HepG2 (cell line): Measurements from ENCODE around the gene MTIF2. TPM values are rescaled to one million over a fixed set of nuclear protein-coding genes. Genes with fewer than 3 reads are reported as not detected.

Source experiments
- DNMT3B ChIP-seq: conservative IDR thresholded peaks from 2 replicates; pipeline ENCODE4 v1.6.1; 2016; ENCODE audit warnings: missing biosample characterization, control low read depth
- ELF1 ChIP-seq: sonication (generic); formaldehyde crosslinking; IDR thresholded peaks from 2 replicates; pipeline ENCODE4 v1.4.0; 2020; ENCODE audit warnings: missing genetic modification reagents
- MLX ChIP-seq: IDR thresholded peaks from 2 replicates; pipeline ENCODE4 v1.6.1; 2016
- PHF20 ChIP-seq: sonication (generic); formaldehyde crosslinking; IDR thresholded peaks from 2 replicates; pipeline ENCODE4 v1.5.0; 2020; ENCODE audit warnings: mild to moderate bottlenecking, missing genetic modification reagents
- RARA ChIP-seq: IDR thresholded peaks from 2 replicates; pipeline ENCODE4 v1.6.1; 2016; ENCODE audit warnings: missing genetic modification reagents, missing compliant biosample characterization
- SRSF9 ChIP-seq: fragments of 200-400 bp; formaldehyde crosslinking; IDR thresholded peaks from 2 replicates; pipeline ENCODE4 v1.6.1; 2018; ENCODE audit warnings: borderline replicate concordance, mild to moderate bottlenecking, low read depth, low read length; ENCODE audit not compliant: insufficient read depth, poor library complexity, severe bottlenecking
- STAG1 ChIP-seq: sonication (generic); formaldehyde crosslinking; IDR thresholded peaks from 2 replicates; pipeline ENCODE4 v1.4.0; 2020; ENCODE audit warnings: missing genetic modification reagents
- ZSCAN21 ChIP-seq: sonication (generic); formaldehyde crosslinking; IDR thresholded peaks from 2 replicates; pipeline ENCODE4 v1.8.0; 2022; ENCODE audit warnings: mild to moderate bottlenecking, missing genetic modification reagents, moderate library complexity, borderline replicate concordance
- polyA plus RNA-seq, 8 experiments: library from polyadenylated mRNA; depleted of rRNA in 3 of 8; stranded (reverse) in 7 of 8; unstranded in 1 of 8; fragments of >200 nt; fragmentation: Illumina TruSeq in 4 of 8; extraction: Trizol in 4 of 8; gene quantifications; 2 replicates each; pipeline versions ENCODE4 v1.2.1 to v1.2.3, GENCODE V29; 2011 to 2016; ENCODE audit warnings: low read depth in 4 of 8, missing spikeins in 1 of 8, mixed read lengths in 1 of 8; ENCODE audit not compliant: insufficient read depth in 1 of 8
- total RNA-seq, 5 experiments: library from RNA; depleted of rRNA; stranded (reverse); fragments of >200 nt; fragmentation: Illumina TruSeq; extraction: Trizol; gene quantifications; 2 replicates each; pipeline ENCODE4 v1.2.3, GENCODE V29; 2016; ENCODE audit warnings: low read depth in 1 of 5
- TF ChIP-seq, protein P1 (sequence below): IDR thresholded peaks from 2 replicates; pipeline ENCODE4 v1.6.1; 2016; ENCODE audit warnings: low read depth, missing genetic modification reagents, missing compliant biosample characterization
- TF ChIP-seq, protein P2 (sequence below): sonication (generic); formaldehyde crosslinking; IDR thresholded peaks from 2 replicates; pipeline ENCODE4 v1.5.1; 2020; ENCODE audit warnings: mild to moderate bottlenecking, missing genetic modification reagents, moderate library complexity
- TF ChIP-seq, protein P3 (sequence below): sonication (generic); formaldehyde crosslinking; IDR thresholded peaks from 2 replicates; pipeline ENCODE4 v1.9.0; 2021; ENCODE audit warnings: missing genetic modification reagents, borderline replicate concordance
- TF ChIP-seq, protein P4 (sequence below): sonication (generic); formaldehyde crosslinking; IDR thresholded peaks from 2 replicates; pipeline ENCODE4 v1.5.0; 2020; ENCODE audit warnings: mild to moderate bottlenecking, missing genetic modification reagents
- TF ChIP-seq, protein P5 (sequence below): fragments of 450-650 bp; IDR thresholded peaks from 2 replicates; pipeline ENCODE4 v1.6.1; 2017

MTIF2 gene
- total and polyA plus RNA-seq, 2 of the 13 experiments (the other 11 are each of a cell fraction or from before 2014, with no cell fraction given), result 32.1 to 92.1 TPM

DNA sequence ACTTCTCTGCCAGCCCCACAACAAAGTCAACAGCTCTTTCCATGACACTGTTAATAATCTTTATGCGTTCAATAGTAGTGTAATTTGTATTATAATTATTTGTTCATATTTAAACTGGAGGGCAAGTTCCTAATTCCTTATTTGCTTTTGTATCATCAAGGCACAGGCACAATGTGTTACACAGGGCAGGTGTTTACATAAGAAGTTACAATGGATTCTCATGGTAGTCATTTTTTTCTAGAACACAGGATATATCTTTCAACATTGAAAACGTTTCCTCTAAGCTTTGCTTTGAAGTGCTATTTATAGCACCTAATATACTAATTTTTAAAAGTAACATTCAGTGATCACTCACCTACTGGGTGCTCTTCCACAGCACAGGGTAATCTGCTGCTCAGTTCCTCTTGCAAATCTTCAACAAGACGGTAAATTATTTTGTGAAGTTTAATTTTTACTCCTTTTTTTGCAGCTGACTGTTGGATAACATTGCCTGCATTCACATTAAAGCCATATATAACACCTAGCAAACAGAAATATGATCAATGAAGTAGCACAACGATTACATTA, 29.3 kb downstream of the MTIF2 start (continued):
- TF ChIP-seq, protein P1, sequence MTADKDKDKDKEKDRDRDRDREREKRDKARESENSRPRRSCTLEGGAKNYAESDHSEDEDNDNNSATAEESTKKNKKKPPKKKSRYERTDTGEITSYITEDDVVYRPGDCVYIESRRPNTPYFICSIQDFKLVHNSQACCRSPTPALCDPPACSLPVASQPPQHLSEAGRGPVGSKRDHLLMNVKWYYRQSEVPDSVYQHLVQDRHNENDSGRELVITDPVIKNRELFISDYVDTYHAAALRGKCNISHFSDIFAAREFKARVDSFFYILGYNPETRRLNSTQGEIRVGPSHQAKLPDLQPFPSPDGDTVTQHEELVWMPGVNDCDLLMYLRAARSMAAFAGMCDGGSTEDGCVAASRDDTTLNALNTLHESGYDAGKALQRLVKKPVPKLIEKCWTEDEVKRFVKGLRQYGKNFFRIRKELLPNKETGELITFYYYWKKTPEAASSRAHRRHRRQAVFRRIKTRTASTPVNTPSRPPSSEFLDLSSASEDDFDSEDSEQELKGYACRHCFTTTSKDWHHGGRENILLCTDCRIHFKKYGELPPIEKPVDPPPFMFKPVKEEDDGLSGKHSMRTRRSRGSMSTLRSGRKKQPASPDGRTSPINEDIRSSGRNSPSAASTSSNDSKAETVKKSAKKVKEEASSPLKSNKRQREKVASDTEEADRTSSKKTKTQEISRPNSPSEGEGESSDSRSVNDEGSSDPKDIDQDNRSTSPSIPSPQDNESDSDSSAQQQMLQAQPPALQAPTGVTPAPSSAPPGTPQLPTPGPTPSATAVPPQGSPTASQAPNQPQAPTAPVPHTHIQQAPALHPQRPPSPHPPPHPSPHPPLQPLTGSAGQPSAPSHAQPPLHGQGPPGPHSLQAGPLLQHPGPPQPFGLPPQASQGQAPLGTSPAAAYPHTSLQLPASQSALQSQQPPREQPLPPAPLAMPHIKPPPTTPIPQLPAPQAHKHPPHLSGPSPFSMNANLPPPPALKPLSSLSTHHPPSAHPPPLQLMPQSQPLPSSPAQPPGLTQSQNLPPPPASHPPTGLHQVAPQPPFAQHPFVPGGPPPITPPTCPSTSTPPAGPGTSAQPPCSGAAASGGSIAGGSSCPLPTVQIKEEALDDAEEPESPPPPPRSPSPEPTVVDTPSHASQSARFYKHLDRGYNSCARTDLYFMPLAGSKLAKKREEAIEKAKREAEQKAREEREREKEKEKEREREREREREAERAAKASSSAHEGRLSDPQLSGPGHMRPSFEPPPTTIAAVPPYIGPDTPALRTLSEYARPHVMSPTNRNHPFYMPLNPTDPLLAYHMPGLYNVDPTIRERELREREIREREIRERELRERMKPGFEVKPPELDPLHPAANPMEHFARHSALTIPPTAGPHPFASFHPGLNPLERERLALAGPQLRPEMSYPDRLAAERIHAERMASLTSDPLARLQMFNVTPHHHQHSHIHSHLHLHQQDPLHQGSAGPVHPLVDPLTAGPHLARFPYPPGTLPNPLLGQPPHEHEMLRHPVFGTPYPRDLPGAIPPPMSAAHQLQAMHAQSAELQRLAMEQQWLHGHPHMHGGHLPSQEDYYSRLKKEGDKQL, result no peak
- TF ChIP-seq, protein P2, sequence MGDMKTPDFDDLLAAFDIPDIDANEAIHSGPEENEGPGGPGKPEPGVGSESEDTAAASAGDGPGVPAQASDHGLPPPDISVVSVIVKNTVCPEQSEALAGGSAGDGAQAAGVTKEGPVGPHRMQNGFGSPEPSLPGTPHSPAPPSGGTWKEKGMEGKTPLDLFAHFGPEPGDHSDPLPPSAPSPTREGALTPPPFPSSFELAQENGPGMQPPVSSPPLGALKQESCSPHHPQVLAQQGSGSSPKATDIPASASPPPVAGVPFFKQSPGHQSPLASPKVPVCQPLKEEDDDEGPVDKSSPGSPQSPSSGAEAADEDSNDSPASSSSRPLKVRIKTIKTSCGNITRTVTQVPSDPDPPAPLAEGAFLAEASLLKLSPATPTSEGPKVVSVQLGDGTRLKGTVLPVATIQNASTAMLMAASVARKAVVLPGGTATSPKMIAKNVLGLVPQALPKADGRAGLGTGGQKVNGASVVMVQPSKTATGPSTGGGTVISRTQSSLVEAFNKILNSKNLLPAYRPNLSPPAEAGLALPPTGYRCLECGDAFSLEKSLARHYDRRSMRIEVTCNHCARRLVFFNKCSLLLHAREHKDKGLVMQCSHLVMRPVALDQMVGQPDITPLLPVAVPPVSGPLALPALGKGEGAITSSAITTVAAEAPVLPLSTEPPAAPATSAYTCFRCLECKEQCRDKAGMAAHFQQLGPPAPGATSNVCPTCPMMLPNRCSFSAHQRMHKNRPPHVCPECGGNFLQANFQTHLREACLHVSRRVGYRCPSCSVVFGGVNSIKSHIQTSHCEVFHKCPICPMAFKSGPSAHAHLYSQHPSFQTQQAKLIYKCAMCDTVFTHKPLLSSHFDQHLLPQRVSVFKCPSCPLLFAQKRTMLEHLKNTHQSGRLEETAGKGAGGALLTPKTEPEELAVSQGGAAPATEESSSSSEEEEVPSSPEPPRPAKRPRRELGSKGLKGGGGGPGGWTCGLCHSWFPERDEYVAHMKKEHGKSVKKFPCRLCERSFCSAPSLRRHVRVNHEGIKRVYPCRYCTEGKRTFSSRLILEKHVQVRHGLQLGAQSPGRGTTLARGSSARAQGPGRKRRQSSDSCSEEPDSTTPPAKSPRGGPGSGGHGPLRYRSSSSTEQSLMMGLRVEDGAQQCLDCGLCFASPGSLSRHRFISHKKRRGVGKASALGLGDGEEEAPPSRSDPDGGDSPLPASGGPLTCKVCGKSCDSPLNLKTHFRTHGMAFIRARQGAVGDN (CRISPR knock-in tag), result no peak
- TF ChIP-seq ELF1 (CRISPR knock-in tag) (no peak), SRSF9 (no peak), PHF20 (CRISPR knock-in tag) (no peak), DNMT3B (CRISPR knock-in tag) (no peak), ZSCAN21 (CRISPR knock-in tag) (no peak), RARA (peak; percentile 65), STAG1 (CRISPR knock-in tag) (no peak), MLX (CRISPR knock-in tag) (peak; percentile 56)
- TF ChIP-seq, protein P3, sequence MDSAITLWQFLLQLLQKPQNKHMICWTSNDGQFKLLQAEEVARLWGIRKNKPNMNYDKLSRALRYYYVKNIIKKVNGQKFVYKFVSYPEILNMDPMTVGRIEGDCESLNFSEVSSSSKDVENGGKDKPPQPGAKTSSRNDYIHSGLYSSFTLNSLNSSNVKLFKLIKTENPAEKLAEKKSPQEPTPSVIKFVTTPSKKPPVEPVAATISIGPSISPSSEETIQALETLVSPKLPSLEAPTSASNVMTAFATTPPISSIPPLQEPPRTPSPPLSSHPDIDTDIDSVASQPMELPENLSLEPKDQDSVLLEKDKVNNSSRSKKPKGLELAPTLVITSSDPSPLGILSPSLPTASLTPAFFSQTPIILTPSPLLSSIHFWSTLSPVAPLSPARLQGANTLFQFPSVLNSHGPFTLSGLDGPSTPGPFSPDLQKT (CRISPR knock-in tag), result no peak
- TF ChIP-seq, protein P4, sequence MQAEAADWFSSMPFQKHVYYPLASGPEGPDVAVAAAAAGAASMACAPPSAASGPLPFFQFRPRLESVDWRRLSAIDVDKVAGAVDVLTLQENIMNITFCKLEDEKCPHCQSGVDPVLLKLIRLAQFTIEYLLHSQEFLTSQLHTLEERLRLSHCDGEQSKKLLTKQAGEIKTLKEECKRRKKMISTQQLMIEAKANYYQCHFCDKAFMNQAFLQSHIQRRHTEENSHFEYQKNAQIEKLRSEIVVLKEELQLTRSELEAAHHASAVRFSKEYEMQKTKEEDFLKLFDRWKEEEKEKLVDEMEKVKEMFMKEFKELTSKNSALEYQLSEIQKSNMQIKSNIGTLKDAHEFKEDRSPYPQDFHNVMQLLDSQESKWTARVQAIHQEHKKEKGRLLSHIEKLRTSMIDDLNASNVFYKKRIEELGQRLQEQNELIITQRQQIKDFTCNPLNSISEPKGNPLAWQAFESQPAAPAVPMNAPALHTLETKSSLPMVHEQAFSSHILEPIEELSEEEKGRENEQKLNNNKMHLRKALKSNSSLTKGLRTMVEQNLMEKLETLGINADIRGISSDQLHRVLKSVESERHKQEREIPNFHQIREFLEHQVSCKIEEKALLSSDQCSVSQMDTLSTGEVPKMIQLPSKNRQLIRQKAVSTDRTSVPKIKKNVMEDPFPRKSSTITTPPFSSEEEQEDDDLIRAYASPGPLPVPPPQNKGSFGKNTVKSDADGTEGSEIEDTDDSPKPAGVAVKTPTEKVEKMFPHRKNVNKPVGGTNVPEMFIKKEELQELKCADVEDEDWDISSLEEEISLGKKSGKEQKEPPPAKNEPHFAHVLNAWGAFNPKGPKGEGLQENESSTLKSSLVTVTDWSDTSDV (CRISPR knock-in tag), result no peak
- TF ChIP-seq, protein P5, sequence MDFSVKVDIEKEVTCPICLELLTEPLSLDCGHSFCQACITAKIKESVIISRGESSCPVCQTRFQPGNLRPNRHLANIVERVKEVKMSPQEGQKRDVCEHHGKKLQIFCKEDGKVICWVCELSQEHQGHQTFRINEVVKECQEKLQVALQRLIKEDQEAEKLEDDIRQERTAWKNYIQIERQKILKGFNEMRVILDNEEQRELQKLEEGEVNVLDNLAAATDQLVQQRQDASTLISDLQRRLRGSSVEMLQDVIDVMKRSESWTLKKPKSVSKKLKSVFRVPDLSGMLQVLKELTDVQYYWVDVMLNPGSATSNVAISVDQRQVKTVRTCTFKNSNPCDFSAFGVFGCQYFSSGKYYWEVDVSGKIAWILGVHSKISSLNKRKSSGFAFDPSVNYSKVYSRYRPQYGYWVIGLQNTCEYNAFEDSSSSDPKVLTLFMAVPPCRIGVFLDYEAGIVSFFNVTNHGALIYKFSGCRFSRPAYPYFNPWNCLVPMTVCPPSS, result no peak
